Heart left ventricle (tissue), 13 donors: ENCODE results near the gene SHANK3.

ENCODE experiments used
- POLR2A ChIP-seq, 2 donors: fragments of 450-650 bp; IDR thresholded peaks; one replicate each; pipeline ENCODE4 v1.6.1; 2017; ENCODE audit warnings: antibody characterized with exemption in 2 of 2, mild to moderate bottlenecking in 2 of 2, moderate library complexity in 2 of 2
- TF ChIP-seq, protein P1 (sequence below), 12 donors: fragments of 200-600 bp; sonication (generic) in 4 of 12; IDR thresholded peaks; one replicate each; pipeline versions ENCODE4 v1.5.0 to v1.8.0; 2018 to 2022; ENCODE audit warnings: antibody characterized with exemption in 12 of 12, mild to moderate bottlenecking in 5 of 12
- donor health status: ischemic (EF 13 %, LVEDD 7.1; RV severe dilation, severe dysfunction).
- donor health status: DM: no; HTN: yes; CAD: no.
- donor health status: DM: no; HTN: no; CAD: no.
- donor health status: ischemic (EF 25% LVEDD 6.9; RV normal size, moderate dysfunction).
- donor health status: ischemic (EF 25% LVEDD 5.7; RV mildly dilated, moderate dysfunction).
- donor health status: ischemic (EF 35%, LVEDD 5.7; RV mildly dilated, moderate dysfunction).
- donor health status: nonischemic (EF 11% LVEDD 7.7; RV severe dilation, severe dysfunction).
- donor health status: DM: yes; HTN: yes; CAD: no.
- donor health status: PGD.
- donor health status: ischemic (EF 29% LVEDD 5.4; RV normal size, mild dysfunction).
- donor health status: nonischemic (EF 23%, LVEDD 6.1; RV moderate dilation, normal function).

DNA sequence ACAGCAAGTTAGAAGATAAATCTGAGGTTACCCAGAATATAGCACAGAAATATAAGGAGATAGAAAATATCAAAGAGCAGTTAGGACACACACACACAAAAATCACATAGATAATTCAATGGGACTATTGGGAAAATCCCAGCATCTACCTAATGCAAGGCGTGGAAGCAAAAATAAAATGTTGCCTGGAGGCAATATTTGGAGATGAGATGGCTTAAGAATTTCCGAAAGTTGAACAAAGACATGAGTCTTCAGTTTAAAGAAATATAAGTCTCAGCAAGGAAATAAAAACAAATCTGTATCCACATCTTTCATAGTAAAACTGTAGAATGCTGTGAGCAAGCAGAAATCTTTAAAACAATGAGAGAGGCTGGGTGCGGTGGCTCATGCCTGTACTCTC, 35.9 kb downstream of the SHANK3 start:
- TF ChIP-seq, protein P1, sequence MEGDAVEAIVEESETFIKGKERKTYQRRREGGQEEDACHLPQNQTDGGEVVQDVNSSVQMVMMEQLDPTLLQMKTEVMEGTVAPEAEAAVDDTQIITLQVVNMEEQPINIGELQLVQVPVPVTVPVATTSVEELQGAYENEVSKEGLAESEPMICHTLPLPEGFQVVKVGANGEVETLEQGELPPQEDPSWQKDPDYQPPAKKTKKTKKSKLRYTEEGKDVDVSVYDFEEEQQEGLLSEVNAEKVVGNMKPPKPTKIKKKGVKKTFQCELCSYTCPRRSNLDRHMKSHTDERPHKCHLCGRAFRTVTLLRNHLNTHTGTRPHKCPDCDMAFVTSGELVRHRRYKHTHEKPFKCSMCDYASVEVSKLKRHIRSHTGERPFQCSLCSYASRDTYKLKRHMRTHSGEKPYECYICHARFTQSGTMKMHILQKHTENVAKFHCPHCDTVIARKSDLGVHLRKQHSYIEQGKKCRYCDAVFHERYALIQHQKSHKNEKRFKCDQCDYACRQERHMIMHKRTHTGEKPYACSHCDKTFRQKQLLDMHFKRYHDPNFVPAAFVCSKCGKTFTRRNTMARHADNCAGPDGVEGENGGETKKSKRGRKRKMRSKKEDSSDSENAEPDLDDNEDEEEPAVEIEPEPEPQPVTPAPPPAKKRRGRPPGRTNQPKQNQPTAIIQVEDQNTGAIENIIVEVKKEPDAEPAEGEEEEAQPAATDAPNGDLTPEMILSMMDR (IDR thresholded peaks at IDR 0.05), result no peak
- no peak for TF ChIP-seq POLR2A (IDR thresholded peaks at IDR 0.05)
